HG02938 (cell line): ENCODE measurements around the gene NACC2.

Experiments used
- ATAC-seq: cut with Tn5 transposase; IDR thresholded peaks from one replicate; pipeline ENCODE4 v1.9.1; 2021; ENCODE audit warnings: mild to moderate bottlenecking, moderate library complexity; ENCODE audit not compliant: unreplicated experiment

Gene NACC2

DNA sequence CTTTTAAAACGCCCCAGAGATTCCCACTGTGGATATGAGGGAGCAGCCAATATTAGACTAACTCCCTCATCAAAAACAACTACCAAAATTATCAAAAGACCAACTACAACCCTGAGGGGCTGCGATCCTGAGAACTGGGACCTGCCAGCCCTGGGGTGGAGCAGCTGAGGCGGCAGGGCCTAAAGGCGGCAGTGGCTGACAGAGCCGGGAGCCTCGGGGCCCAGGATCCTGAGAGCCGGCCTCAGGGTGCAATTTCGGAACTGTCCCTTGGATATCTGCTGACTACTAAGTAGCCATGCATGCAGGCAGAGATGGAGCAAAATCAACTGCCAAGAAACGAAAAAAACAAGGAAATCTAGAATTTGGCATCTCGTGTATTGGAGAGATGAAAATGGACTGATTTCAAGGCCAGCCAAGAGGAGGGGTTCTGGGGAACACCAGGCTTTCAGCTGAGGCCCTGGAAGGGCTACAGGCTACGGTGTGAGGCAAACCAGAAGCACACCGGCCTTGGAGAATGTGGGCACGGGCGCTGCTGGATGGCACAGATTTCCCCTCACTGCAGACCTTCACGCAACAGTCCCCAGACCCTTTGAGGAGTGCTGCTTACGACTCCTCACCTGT, 70.3 kb downstream of the NACC2 start:
- ATAC-seq, result no peak

DNA sequence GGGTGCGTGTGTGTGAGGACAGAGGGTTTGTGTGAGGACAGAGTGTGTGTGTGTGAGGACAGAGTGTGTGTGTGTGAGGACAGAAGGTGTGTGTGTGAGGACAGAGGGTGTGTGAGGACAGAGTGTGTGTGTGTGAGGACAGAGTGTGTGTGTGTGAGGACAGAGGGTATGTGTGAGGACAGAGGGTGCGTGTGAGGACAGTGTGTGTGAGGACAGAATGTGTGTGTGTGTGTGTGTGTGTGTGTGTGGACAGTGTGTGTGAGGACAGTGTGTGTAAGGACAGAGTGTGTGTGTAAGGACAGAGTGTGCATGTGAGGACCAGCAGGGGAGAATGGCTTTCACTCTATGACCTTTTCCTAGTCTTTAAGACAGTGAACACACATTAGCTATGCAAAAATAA, 70.8 kb downstream of the NACC2 start:
- ATAC-seq, result no peak

DNA sequence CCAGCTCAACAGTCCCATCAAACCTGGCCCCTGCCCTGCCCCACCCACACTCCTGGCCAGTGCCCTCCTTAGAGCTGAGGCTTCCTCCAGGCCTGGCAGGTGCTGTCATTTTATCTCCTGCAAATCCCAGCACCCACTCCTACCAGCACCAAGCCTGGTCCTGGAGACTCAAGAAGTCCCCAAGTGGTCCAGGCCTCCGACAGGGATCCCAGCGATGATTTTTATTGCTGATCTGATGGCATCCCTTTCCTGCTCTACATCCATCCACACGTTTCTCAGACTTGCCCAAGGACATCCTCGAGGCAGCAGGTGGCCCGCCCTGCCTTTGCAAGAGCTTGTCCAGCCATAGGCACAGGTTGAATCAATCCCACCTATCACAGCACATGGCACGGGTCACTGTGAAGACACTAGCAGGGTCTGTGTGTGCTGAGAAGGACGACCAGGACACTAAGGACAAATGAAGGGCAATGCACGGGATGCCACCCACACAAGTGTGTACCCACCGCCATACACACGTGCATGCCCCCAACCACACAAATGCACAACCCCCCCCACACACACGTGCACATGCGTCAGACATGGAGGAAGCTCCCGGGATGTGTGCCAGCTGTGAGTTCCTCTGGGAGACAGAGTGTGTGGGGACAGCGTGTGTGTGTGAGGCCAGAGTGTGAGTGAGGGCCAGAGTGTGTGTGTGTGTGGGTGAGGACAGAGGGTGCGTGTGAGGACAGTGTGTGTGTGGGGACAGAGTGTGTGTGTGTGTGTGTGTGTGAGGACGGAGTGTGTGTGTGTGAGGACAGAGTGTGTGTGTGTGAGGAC, 71.5 kb downstream of the NACC2 start:
- no peak for ATAC-seq

- no peak for ATAC-seq
Measured at GRCh38 chr9:136022731-136023409, 72.2 kb downstream of the NACC2 start.

GRCh38 chr9:136021872-136022681, 73.0 kb downstream of the NACC2 start:
- no peak for ATAC-seq

- no peak for ATAC-seq
Measured at GRCh38 chr9:136021171-136021871, 73.8 kb downstream of the NACC2 start.

DNA sequence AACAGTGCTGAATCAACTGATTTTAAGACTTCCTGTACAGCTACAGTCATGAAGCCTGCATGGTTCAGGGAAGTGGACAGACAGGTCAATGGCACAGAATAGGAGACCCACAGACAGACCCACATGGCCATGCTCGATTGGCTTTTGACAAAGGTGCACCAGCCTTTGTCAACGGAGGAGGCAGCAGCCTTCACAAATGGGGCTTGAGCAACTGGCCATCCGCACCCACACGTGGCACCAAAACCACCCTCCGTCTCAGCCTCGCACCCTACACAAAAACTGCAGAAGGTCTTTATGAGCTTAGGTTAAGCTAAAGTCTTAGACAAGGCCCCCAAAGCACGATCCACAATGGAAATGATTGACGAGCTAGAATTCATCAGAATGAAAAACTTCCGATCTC, 74.4 kb downstream of the NACC2 start:
- no peak for ATAC-seq

DNA sequence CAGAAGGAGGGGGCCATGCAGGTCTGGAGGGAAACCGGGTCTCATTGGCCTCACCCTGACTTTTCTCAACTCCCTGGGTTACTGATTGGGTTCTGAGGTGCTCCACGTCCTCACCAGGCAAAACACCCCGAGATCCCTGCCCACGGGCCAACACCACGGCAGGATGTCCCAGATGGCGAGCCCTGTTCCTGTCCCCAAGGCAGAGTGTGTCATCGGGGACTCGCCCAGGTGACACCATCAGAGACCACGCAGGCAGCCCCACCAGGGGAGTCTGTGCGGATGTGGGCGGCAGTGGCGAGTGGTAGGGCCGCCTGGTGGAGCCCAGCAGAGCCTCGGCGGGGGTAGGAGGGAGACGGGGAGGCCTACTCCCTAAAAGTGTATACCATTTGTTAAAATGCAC, 74.9 kb downstream of the NACC2 start:
- no peak for ATAC-seq

- ATAC-seq, result no peak
Measured at GRCh38 chr9:136019681-136020060, 75.4 kb downstream of the NACC2 start.

GRCh38 chr9:136019041-136019680, 75.9 kb downstream of the NACC2 start:
- no peak for ATAC-seq

GRCh38 chr9:136018257-136019031, 76.6 kb downstream of the NACC2 start:
- no peak for ATAC-seq

- ATAC-seq, result no peak
Measured at GRCh38 chr9:136017289-136018190, 77.5 kb downstream of the NACC2 start.

GRCh38 chr9:136016572-136017288, 78.4 kb downstream of the NACC2 start:
- ATAC-seq, result no peak

DNA sequence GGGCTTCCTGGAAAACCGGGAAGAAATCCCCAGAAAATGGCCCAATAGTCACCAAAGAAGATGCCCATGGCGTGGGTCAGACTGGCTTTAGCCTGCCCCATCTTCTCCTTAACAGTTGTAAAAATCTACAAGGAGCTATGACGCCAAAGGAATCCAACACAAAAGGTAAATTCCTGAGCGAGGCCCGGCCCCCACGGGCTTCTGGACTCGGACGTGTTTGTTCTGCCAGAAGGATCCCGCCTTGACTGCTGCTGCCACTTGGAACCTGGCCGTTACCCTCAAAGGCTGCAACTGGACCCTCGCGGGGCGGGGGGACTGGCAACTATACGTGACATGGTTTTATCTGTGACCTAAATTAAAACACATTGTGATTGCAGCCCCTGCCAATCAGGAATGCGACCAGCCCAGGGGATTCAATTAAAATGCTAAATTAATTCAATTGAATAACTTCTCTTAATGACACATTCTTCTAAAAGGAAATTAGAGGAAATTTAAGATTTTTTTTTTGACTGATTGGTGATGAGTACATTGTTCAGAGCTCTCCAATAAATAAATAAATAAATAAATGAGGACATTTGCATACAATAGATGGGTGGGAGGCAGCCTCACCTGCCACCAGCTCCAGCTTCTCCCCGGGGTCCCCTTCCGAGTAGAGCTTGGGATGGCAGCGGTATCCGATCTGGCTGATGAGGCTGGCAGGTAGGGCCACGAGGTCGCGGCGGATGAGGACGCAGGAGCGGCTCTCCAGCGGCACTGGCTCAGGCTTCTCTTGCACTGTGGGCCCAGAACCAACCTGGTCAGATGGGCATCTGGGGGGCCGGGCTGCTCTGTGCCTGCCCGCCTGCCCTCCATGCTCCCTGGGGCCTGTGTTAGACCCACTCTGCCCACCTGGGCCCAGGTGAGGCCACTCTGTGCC, 79.2 kb downstream of the NACC2 start:
- no peak for ATAC-seq

DNA sequence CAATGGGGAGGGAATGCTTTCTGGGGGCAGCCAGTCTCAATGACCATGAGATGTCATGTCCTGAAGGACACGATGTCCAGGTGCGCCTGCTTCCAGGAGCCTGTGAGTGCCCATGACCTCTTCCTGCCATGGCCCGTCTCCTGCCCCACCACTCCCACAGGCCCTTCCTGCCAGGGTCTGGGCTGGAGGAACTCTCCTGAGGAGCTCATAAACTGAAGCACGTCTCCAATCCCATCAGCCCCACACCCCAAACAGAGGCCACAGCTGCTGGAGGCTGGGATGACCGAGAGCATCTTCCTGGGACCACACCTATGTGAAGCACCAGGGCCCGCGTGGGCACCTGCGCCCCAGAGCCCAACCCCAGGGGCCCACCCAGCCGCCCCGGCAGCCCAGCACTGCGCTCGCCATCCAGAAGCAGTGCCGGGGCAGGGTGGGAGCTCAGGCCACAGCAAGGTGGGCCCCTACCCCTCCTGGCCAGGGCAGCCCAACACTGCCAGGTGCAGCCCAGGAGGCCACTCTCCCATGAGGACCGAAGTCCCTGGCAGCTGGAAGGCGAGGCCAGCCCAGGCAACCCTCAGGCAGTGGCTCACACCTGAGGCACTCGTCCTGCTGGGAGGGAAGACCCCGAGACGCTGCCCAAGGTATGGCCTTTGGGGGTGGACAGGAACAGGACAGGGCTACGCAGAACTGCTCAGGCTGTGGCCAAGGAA, 80.0 kb downstream of the NACC2 start:
- ATAC-seq, result no peak
